GM19328 (cell line): ENCODE data around the gene SLC38A10.
"Not testable (repeated sequence)": the region's sequence is repeated elsewhere in the genome, so short reads cannot be mapped to it uniquely, and the experiment has no call there.

Source experiments
- ATAC-seq: cut with Tn5 transposase; IDR thresholded peaks from one replicate; pipeline ENCODE4 v1.9.1; 2021; ENCODE audit warnings: mild to moderate bottlenecking, moderate library complexity; ENCODE audit not compliant: unreplicated experiment

SLC38A10 gene

DNA sequence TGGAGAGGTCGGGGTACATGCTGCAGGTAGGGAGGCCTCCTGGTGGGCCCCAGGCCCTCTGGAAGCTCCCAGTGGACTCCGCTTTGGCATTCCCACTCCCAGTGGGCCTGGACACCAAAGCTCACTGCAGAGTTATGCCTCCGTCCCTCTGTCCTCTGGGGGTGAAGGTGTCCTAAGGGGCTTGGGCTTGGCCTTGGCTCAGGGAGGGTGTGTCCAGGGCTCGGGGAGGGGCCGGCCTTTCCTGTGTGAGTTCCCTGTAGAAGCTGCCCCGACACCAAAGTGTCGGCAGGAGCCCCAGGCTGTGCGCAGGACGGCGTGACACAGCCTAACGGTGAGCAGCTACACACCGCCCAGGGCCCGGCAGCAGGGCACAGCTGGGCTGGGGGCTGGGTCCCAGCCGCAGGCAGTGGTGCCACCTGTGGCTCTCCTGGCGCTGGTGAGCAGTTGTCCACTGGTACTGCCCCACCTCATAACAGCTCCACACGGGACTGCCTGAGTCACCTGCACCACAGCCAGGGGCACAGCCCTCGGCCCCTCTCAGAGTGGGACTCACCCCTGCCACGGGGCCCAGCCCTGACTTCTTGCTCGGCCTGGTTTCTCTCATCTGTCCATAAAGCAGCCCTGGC is 62.4 kb downstream of the SLC38A10 start:
- ATAC-seq, result no peak

DNA sequence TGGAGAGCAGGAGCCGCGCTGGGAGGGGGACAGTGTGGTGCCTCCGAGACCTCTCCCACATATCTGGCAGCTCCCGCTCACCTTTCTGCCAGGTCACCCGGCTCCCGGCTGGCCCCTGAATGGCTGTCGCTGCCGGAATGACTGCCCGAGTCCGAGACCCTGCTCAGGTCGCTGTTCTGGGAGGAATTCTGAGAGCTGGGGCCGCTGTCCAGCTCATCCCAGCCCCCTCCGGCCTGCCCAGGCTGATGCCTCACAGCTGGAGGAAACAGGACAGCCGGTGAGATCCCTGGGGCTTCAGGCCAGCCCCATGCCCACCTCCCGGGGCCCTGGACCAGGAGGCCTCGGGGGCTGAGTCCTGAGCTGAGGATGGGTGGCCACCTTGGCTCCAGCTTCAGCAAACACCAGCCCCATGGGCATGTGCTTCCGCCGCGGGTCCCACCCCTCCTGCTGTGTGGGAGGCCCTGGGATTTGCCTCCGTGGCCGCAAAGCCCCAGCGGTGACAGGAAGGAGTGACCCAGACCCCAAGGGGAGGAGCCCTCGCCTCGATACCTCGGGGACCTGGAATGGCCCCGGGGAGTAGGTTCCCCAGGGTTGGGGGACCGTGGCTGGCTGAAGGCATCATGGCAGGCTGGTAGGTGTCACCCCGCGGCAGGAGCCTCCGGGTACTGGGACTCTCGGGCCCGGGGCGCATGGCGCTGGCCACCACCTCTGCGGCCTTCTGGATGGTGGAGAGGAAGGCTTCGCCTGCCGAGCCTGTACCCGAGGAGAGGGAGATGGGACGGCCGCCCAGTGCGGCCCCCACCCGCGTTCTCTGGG is 63.1 kb downstream of the SLC38A10 start:
- ATAC-seq, result no peak

DNA sequence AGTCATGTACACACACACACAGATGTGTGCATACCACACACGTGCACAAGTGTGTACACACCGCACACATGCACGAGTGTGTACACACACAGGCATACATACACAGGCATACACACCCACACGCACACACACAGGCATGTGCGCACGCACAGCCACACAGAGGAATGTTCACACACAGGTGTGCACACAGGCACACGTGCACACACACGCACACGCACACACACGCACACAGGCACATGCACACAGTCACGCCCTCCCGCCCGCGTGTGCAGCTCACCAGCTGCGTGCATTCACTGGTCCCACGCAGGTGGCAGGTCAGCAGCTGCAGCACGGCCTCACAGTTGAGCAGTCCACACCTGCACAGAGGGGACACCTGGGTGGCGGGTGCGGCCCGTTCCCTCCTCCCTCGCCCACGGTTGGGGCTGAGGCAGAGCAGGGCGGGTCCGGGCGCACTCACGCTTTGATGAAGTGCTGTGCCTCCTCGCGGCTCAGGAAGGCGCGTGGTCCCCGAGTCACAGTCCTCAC is 63.9 kb downstream of the SLC38A10 start:
- no peak for ATAC-seq

DNA sequence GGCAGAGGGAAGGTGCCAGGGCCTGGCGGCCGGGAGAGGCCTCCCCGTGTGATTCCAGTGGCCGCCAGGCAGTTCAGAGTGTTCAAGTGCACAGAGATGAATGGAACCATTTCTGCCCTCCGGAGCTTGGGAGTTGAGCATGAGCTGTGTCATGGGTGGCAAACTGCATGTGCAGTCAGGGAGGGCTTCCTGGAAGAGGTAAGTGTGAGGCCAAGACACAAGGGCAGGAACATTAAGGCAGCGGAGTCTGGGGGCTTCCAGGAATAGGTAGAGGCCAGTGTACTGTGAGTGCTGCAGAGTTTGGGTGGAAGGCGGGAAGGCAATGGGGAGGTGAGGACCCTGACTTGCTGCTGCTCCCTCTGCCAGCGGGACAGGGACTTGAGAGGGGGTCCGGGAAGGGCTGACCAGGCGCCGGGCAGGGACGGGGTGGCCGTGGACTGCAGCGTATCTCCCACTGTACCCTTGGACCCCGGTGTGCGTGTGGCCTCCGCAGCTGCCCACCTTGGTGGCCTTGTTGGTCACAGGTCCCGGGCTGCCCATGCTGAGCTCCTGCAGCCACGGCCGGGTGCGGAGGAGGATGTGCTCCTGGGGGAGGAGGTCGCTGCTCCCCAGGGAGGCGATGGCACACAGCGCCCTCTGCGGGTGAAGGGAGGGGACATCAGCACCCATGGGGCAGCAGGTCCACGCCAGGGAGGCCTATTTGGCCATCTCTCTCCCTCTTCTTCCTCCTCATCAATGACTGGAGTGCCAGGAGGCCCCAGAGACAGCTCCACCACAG is 64.9 kb downstream of the SLC38A10 start:
- no peak for ATAC-seq

DNA sequence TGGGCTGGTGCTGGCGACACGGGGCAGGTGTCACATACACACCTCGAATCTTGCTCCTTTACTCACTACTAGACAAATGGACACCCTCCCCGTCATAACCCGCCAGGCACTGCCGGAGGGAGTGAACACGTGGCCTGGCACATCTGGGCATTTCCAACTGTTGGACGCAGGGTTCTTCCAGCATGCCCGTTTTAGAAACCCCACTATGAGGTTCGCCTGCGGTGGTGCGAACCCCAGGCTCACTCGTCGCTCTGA is 65.5 kb downstream of the SLC38A10 start:
- no peak for ATAC-seq

DNA sequence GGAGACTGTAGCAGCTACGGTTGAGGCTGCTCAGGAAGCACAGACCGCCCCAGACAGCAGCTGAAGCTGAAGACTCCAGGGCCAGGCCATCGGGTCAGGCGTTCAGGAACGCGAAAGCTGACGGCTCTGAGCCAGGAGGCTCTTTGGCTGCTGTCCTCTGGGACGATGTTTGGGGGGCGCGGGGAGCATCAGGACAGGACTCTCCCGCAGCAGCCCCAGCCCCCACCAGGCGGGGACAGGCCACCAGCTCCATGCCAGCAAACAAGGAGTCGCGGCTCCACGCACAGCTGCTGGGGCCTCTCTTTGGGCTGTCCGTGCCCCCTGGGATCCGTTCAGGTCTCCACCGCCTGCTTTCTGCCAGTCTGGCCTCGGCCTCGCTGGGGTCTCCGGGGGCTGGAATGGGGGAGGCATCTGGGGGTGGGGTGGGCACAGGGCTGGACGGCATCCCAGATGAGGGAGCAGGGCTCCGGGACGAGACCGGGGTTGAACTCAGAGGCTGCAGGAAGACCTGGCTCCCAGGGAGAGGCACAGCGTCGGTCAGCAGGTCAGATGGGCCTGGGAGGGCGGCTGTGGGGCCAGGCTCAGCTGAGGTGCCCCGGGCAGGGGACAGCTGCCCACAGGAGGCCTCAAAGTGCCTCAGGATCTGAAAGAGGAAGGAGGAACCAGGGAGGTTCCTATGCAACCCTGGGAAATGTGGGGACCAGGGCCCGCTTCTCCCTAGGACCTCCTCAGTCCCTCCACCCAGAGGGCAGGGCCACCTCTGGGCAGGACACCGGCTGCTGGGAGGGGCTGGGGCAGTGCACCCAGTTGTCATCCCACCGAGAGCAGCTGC is 66.1 kb downstream of the SLC38A10 start:
- no peak for ATAC-seq

DNA sequence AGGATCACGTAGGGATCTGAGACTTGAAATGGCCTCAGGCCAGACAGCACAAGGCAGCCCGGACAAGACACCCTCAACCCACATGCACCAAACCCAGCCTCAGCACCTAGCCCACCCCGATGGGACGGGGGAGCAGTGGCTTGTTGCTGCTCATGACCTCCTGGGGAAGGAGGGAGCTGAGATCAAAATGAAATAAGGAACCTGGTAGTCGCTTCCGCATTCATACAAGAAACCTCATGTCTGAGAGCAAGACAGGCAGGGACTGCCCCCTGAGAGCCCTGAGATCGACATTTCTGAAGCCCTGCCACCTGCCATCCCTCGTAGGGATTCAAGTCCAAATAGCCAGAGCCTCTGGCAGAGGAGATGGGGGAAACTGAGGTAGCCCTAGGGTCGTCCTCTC is 66.7 kb downstream of the SLC38A10 start:
- ATAC-seq, result no peak

DNA sequence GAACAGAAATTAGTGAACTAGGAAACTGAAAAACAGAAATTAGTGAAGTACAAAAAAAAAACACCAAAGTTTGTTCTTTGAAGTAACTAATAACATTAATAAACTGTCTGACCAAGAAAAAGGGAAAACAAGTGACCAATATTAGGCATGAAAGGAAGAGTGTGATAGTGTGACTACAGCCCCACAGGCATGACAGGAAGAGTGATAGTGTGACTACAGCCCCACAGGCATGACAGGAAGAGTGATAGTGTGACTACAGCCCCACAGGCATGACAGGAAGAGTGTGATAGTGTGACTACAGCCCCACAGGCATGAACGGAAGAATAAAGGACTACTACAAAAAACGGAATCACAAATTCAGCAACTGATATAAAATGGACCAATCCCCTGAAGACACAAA is 67.5 kb downstream of the SLC38A10 start:
- ATAC-seq, result not testable (repeated sequence)

DNA sequence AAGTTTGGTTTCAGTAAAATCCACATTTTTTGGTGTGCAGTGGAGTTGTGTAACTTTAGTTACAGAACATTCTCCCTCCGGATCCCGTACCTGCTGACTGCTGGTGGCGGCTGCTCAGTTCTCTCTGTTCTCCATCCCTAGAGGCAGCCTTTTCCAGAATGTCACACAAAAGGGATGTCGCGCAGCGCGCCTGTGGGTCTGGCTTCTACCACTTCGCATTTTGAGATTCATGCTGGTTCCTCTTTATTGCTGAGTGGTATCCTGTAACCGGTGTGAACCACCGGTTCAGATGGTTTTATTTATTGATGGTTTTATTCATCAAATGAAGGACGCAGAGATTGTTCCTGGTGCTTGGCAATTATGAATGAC is 71.4 kb downstream of the SLC38A10 start:
- ATAC-seq, result no peak

DNA sequence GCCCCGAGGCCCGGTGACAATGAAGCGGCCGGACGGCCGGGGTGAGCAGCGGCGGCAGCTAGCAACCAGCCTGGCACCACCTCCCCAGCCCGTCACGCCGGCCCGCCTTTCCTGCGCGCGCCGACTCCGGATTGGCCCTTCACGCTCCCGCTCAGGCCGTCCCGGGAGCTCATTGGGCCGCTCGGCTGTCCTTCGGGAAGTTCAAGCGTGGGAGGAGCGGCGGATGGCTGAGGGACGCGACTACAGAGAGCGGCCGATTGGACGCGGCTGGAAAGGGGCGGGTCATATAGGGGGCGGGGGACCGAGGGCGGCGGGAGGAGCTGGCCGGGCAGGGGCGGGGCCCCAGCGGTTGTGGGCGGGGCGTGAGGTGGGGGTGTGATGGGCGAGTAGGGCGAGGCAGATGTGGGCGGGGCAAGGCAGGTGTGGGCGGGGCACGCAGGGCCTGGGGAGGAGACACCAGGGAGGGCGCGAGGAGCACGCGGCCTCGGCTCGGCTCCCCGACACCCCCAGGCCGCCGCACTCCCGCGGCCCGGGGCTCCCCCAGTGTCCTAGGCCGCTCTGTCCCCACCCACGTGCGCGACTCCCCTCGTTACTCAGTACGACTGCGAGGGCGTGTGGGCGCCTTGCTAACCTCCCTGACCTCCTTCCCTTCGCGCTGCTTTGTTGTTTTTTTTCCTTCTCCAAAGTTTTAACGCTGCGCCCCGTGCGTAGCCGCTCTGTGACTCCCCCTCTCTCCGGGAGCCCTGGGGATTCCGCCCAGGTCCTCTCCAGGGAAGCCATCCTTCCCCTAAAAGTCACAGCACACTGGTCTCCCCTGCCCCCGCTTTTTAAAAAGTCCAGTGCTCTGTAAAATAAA is 72.0 kb downstream of the SLC38A10 start, which contains the start of gene CEP131:
Gene CEP131 (minus strand): TSS at position 60 of the 856 bp plus-strand sequence. CDS start 2,909 bp downstream, outside the sequence.
- ATAC-seq, result peak; percentile 93

DNA sequence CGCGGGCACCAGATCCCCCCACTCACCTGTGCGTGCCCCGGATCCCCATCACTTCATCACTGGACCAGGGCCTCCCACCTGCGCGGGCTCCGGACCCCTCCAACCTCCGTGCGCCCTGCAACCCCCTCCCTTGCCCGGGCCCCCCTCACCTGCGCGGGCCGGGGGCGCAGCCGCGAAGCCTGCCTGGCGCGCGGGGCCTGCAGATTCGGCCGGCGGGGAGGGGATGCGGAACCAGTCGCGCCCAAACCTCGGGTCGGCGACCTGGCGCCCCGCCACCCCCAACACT is 72.5 kb downstream of the SLC38A10 start:
- no peak for ATAC-seq

DNA sequence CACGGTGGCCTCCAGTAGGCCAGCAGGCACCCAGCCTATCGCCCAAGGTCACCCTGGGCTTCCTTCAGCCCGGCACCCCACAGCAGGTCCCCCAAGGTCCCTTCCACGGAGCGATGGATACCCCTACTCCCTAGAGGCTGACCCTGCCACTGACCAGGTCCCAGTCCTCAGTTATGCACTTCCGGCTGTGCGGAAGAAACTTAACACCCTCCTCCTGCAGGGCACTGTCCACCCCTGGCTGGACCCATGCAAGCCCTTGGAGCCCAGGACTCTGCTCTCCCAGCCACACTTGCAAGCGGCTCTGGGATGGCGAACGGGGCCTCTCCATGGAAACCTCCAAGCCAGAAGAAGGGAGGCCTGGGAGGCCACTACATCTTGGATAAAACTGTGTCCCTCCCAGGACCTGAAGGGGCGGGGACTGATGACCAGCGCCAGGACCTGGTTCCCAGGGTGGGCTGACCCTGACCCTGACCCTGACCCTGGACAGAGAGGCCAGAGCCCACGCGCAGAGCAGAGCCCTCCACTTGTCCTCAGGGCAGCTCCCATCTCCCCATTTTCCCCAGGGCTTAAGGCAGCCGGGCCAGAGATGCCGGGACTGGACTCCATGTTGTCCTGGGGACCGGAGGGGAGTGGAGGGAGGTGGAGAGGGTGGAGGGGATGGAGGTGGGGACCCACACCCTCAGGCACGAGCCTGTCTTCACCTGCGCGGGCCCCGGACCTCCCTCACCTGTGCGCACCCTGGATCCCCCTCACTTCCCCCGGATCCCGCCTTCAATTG is 73.1 kb downstream of the SLC38A10 start:
- ATAC-seq, result no peak

DNA sequence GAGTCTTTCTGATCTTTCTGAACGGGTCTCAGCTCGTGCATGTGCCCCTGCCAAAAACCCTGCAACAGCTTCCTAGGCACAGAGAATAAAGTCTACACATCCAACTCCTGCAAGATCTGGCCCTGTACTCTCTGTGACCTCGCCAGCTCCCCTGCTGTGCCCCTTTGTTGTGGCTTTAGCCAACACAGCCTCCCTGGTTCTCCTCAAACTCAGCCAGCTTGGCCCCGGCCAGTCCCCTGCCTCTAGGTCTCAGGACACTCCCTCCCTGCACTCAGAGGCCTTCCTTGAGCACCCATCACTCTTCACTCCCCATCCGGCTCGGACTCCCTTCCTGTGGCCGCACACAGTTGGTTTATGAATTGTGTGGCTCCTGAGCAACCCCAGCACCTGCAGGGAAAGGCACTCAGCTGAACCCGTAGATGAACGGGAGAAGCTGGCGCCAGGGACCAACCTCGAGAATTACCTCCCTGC is 73.7 kb downstream of the SLC38A10 start:
- no peak for ATAC-seq

DNA sequence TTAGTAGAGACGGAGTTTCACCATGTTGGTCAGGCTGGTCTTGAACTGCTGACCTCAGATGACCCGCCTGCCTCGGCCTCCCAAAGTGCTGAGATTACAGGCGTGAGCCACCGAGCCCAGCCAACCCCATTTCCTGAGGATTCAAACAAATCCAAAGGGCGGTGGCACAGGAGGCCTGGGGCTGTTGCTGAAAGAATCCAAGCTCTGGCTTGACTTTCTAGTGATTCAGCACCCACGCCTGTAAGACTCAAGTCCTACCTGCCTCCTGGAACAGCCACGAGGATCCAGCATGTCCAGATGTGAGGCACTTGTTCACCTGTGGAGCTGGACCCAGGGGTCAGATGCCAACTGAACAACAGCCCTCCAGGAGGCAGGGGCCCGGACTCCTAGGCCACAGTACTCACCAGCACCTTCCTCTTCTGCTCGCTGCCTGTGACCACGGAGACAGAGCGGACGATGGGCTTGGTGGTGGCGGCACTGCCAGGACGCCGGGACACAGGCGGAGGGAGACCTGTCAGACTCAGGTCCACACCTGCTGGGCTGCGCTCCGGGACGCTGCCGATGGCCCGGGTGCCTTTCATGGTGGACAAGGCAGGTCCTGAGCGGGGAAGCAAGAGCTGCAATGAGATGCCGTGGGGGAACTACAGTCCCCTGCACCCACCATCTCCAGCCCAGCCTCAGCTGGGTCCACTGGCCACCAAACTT is 75.5 kb downstream of the SLC38A10 start:
- no peak for ATAC-seq

DNA sequence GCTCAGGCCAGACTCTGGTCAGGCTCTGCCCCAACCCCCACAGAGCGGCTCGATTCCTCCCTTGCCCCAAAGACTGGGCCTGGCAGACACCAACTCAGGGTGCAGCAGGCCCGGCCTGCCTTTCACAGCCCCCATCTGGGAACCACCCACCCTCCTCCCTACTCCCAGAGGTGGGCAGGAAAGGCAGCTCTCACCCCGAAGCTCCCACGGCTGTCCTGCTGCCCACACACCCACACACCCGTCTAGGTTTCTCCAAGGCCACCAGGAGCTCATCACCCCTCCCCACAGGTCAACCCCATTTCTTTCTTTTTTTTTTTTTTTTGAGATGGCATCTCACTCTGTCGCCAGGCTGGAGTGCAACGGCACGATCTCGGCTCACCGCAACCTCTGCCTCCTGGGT is 76.1 kb downstream of the SLC38A10 start:
- no peak for ATAC-seq

DNA sequence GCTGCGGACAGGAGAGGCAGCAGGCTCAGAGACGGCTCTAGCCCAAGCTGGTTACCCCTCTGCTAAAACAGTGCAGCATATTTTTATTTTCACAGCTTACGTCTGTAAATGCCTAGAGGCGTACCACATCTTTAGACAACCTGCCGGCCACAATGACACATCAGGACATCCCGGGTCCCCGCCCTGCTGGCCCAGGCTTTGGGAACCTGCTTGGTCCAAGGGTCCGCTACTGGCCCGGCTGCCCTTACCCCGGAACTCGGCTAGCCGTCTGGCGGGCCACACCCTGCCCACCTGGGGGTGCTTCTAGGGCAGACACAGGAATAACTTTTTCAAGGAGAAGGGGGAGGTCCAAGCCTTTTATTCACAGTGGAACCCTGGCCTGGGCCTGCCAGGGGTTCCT is 76.6 kb downstream of the SLC38A10 start:
- no peak for ATAC-seq

DNA sequence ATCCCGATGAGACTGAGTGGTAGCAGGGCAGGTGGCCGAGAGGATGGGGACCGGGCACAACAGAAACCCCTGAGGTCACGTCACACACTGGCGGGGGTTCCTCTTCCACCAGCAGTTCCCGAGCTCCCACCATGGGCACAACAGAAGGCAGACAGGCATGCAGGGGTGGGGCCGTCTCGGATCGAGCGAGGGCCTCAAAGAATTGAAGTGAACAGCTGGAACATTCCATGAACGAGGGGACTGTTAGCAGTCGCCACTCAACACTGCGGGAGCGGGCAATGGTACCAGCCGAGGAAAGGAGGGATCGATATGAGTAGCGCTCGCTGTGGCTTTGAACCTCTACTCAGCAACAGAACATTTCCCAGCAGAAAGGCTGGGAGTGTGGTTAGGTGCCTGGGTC is 77.6 kb downstream of the SLC38A10 start:
- ATAC-seq, result no peak

DNA sequence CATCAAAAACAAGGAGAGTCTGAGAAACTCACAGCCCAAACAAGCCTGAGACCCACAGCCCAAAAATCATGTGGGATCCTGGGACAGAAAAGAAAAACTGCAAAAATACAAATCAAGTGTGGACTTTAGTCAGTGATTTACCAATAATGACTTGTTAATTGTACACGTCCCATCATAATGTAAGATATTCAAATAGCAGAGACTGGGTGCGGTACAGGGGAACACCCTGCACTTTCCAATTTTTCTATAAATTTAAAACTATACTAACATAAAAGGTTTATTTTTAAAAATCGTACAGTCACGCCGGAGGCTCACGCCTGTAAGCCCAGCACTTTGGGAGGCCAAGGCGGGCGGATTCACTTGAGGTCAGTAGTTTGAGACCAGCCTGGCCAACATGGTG is 81.1 kb downstream of the SLC38A10 start:
- no peak for ATAC-seq

DNA sequence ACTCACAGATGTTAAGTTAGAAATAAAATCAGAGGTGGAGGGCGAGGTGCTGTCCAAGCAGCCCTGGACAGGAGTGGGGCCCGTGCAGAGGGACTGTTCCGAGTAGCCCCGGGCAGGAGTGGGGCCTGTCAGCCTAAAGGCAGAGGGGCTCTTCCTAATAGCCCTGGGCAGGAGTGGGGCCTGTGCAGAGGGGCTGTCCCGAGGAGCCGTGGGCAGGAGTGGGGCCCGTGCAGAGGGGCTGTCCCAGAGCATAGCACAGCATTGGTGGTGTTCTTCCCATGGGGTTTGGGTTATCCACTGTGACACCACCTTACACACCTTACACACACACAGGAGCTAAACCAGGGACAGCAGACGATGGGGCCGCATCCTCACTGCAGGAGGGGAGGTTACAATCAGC is 82.7 kb downstream of the SLC38A10 start:
- ATAC-seq, result no peak
